ENCODE data around the gene FKBP1A. TPM values are rescaled to one million over a fixed set of nuclear protein-coding genes. Genes with fewer than 3 reads are reported as not detected.
A peak's percentile ranks its signal among the peaks of the same experiment; 100 is the strongest.

Gene FKBP1A
- total and polyA plus RNA-seq, 2 donors from 2014 or later: 220 to 260 TPM

- peak overlapping the region; percentile 67 to 99 for H3K27ac ChIP-seq (ENCODE audit: low read depth in 2 of 2, low read length in 2 of 2)
- DNase-seq (peak in 1 of 5 donors; percentile 22), FAIRE-seq (no peak)
- no peak for TF ChIP-seq CTCF (IDR thresholded peaks at IDR 0.05; ENCODE audit: borderline replicate concordance, extremely low read depth, insufficient read depth)
- no peaks in the 10 kb centered on the region for H3K9me3 ChIP-seq (ENCODE audit: control insufficient read depth in 2 of 3, insufficient read depth in 1 of 3, low read length in 3 of 3)
- no peaks in the 10 kb centered on the region for H3K27me3 ChIP-seq (ENCODE audit: control insufficient read depth, insufficient read depth, low read length)
- intact Hi-C loops (cut with DNase I): no loop called here
- no peaks in the 10 kb centered on the region for H3K36me3 ChIP-seq (ENCODE audit: control insufficient read depth in 2 of 3, insufficient read depth in 3 of 3, low read length in 3 of 3)
- H3K4me1 ChIP-seq (ENCODE audit: control insufficient read depth in 2 of 3, insufficient read depth in 2 of 3, low read depth in 1 of 3, low read length in 3 of 3): peaks cover 5 to 46% (median 45%) of the 10 kb centered on the region in 3 donors
- H3K9ac ChIP-seq (ENCODE audit: low read length in 3 of 3): no peak overlapping the region
- H3K4me3 ChIP-seq (ENCODE audit: low read length in 3 of 3): no peak overlapping the region
Observed at GRCh38 chr20:1330075-1330830, 62.6 kb downstream of the FKBP1A start.

- TF ChIP-seq CTCF (IDR thresholded peaks at IDR 0.05; ENCODE audit: borderline replicate concordance, extremely low read depth, insufficient read depth): no peak
- DNase-seq: peak in 2 of 5 donors; percentile 28 to 86
- Histone ChIP-seq H3K9ac (ENCODE audit: low read length in 3 of 3) (peak within 1 kb of the TSS in 1 of 3 donors; percentile 59), H3K4me1 (ENCODE audit: control insufficient read depth in 2 of 3, insufficient read depth in 2 of 3, low read depth in 1 of 3, low read length in 3 of 3) (peaks cover 5 to 52% (median 49%) of the 10 kb centered on the region in 3 donors), H3K27me3 (ENCODE audit: control insufficient read depth, insufficient read depth, low read length) (no peaks in the 10 kb centered on the region), H3K9me3 (ENCODE audit: control insufficient read depth in 2 of 3, insufficient read depth in 1 of 3, low read length in 3 of 3) (no peaks in the 10 kb centered on the region), H3K36me3 (ENCODE audit: control insufficient read depth in 2 of 3, insufficient read depth in 3 of 3, low read length in 3 of 3) (no peaks in the 10 kb centered on the region), H3K4me3 (ENCODE audit: low read length in 3 of 3) (peak within 1 kb of the TSS in 1 of 3 donors; percentile 32), H3K27ac (ENCODE audit: low read depth in 2 of 2, low read length in 2 of 2) (peak within 1 kb of the TSS; percentile 99)
- intact Hi-C loops (cut with DNase I): no loop called here
- FAIRE-seq: no peak
Observed at GRCh38 chr20:1328680-1329330, 64.0 kb downstream of the FKBP1A start, which contains the start of gene SDCBP2. Gene SDCBP2, minus strand, starts transcription at chr20:1329139. Its CDS starts 8,723 bp downstream, at chr20:1320416.

- intact Hi-C loops (cut with DNase I): no loop called here
- TF ChIP-seq CTCF (IDR thresholded peaks at IDR 0.05; ENCODE audit: borderline replicate concordance, extremely low read depth, insufficient read depth): no peak
- H3K36me3 ChIP-seq (ENCODE audit: control insufficient read depth in 2 of 3, insufficient read depth in 3 of 3, low read length in 3 of 3): no peaks in the 10 kb centered on the region
Observed at GRCh38 chr20:1327827-1328679, 64.8 kb downstream of the FKBP1A start.

More at GRCh38 chr20:1327827-1328679, 64.8 kb downstream of the FKBP1A start:
- H3K9ac ChIP-seq (ENCODE audit: low read length in 3 of 3): peak overlapping the region in 1 of 3 donors; percentile 59
- H3K4me3 ChIP-seq (ENCODE audit: low read length in 3 of 3): peak overlapping the region in 1 of 3 donors; percentile 32
- peaks cover 5 to 52% (median 49%) of the 10 kb centered on the region in 3 donors for H3K4me1 ChIP-seq (ENCODE audit: control insufficient read depth in 2 of 3, insufficient read depth in 2 of 3, low read depth in 1 of 3, low read length in 3 of 3)
- no peak for FAIRE-seq
- peak overlapping the region; percentile 99 for H3K27ac ChIP-seq (ENCODE audit: low read depth in 2 of 2, low read length in 2 of 2)
- peak in 2 of 5 donors; percentile 8 to 32 for DNase-seq
- H3K9me3 ChIP-seq (ENCODE audit: control insufficient read depth in 2 of 3, insufficient read depth in 1 of 3, low read length in 3 of 3): no peaks in the 10 kb centered on the region
- no peaks in the 10 kb centered on the region for H3K27me3 ChIP-seq (ENCODE audit: control insufficient read depth, insufficient read depth, low read length)

All from kidney (tissue), 14 donors.